Measurements from ENCODE around the gene BOC.

BOC gene

DNA sequence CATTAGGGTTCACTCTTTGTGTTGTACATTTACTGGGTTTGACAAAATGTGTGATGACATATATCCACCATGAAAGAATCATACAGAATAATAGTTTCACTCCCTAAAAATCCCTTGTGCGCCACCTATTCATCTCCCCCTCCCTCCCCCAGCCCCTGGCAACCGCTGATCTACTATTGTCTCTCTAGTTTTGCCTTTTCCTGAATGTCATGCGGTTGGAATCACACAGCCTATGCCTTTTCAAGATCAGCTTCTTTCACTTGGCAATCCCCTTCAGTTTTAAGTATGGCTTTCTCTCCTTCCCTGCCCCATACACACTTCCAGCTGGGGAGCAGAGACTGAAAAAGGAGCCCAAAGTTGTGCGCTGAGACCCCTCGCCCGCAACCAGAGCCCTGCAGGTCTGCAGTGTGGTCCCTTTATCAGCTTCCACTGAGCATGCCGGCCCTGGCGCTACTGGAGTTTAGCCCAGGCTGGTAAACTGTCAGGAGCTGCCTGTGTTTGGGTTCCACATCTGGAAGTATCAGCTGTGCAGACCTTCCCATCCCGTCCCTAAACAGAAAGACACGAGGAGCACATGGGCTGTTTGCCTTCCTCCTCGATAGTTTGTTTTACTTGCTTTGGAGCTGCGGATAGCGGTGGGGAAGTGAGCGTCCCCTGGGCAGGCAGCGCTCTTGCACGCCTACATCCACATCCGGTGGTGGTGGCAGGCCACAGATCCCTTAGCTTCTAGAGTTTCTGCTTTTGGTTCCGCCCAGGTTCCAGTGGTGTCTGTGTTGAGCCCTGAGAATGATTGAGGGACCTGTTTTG lies 12.3 kb downstream of the BOC start:
- DNase-seq: no peak

DNA sequence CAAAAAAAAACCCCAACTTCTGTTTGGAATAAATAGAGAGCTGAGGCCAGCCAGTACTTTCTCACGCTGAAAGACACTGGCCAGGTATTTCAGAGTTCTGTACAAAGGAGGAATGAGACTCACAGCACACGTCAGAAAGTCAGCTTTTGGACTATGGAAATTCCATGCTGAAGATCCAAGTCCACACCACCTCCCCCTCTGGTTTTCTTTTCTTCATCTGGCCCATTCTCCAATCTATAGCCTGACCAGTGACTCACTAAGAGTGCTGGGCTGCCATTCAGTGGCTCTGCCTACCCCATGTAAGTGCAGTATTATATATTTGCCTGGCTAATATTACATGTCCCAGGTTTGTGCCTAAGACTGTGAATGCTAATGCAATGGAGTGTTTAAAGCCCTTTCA lies 13.9 kb downstream of the BOC start:
- DNase-seq: no peak

DNA sequence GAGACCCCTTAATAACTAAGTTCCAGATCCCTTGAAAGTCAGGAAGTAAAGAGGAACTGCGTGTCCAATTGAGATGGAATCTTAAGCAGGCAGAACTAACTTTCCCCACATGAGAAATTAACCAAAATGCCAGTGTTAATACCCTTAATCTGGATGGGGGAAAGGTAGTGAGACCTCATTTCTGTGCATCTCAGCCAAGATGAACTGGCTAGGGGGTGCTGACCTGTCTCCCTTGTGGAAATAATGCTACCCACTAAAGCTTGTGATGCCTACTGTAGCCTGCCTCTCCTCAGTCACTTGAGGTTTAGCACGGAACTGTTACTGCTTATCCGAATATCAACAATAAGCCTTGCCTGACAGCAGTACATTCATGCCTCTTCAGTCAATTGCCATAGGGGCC lies 15.1 kb downstream of the BOC start:
- no peak for DNase-seq

DNA sequence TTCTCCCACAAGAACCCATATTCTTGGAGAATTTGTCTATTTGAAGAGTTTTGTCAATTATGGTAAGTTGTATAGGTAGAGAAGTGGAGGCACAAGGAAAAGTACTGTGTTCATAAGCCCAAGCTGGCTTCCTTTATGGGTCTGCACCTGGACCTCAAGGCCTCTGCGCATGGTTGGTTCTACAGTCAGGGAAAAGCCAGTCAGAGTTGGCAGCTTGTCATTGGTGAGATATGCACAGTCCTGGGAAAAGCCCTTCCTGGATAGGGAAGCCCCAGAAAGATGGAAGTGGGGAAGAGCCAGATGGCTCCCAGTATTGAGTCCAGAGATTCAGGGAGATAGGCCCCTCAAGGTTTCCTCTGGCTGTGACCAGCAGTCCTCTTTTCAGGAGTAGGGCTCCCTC lies 15.8 kb downstream of the BOC start:
- DNase-seq: no peak

DNA sequence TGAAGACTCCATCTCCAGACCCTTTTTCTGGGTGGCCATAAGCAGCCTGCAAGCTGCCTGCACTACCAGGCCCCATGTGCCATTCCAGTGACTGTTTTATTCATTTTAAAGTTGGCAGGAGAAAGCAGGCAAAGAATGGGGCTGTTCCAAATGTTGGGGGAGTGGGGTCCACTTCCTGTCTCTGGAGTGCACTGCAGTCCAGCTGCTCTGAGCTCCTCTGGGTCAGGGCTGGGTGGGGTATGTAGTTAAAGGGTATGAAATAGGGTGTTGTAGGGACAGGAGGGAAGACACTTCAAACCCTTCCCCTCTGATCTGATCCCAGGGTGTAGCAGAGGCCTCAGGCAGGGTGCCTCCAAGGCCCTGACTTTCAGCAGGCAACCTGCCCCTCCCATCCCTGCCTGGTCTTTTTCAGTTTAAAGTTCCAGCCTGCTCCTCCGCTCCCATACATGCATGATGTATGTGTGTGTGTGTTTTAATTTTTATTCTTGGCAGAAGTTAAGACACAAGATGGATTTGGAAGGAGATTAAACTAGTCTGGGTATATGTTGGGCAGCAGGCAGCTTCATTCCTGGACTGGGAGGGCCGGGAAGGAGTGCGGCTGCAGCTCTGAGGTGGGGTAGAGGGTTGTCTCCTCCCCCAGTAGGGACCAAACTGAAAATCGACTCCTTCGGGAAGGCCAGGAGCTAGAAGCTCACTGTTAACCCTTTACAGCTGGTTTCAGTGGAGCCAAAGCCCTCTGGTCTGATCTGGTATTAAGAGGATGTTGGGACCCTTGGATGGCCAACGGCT lies 17.3 kb downstream of the BOC start:
- DNase-seq: no peak

DNA sequence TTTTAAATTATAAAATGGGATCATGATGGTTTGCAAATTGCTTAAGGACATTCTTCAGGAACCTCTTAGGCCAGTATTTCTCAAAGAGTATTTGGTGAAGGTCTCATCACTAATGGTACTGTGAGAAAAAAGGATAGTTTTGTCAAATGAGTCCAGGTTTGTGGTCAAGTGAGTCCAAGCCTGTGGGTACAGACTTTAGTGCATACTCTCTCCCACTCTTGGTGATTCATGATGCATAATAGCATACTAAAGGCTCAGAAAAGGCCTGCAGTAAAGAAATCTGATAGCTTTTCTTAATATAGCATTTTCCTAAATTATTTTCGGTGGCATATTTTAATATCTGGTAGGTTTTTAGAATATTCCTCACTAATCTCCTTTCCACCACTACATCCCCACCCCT lies 20.0 kb downstream of the BOC start:
- no peak for DNase-seq

DNA sequence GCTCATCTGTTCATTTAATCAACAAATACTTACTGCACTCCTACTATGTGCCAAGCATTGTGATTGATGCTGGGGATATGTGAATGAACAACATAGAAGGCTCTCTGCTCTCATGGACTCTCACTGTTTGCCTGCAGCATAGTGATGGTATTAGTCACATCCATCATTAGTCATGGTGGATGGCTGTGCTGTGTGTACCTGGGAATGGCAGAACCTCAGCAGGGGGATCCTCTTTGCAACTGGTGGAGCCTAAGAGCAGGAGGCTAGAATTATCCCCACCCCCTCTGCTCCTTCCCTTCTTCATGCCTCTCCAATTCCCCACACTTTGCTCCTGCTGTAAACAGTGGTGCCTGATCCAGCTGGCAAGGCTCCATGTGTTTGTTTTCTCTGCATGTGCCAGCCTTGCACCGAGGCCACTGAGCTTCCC lies 20.5 kb downstream of the BOC start:
- DNase-seq: no peak

DNA sequence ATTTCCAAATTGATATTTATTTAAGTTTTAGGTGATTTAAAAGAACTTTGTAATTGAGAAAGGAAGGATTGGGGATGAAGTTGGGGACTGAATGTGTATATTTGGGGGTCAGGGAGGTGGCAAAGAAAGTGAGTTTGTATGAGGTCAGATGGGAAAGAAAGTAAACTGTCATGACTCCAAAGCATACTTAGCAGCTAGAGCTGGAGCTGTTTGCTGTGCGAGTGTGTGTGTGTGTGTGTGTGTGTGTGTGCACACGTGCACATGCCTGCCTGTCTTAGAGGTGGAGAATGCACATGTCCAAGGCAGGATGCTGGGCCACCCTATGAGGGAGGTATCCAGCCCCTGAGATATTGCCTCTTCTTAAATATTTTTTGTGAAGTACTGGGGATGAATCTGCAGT lies 21.0 kb downstream of the BOC start:
- no peak for DNase-seq

DNA sequence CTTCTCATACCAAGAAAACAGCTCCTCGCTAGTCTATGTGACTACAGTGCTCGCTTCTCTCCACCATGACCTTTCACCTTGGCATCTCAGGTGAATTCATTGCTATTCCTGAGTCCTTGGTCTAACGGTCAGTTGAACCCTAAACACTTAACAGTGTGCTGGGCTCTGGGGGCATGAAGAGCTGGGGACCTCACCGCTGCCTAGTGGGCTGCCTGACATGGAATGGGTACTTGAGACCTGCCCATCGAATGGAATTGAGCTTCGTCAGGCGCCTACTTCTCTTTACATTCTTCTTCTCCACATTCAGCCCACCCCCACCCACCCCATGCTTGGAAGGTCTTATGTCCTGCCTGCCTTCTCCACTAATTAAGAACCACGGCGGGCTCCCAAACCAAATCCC lies 22.1 kb downstream of the BOC start:
- DNase-seq: no peak

DNA sequence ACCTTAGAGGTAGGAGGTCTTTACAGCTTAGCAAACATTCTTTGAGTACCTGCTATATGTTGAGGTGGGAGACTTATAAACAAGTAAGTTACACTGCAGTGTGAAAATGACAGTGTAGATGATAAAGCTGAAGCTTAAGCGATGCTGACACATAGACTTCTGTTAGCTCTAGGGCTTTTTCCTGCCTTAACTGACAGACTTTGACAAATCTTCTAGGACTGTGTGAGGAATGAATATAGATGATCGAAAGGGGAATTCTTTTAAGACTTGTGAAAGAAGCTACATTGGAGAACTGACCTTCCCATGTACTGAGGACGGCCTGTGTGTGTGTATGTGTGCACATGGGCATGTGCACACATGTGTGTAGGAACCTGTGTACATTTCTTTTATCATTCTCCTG lies 22.7 kb downstream of the BOC start:
- no peak for DNase-seq

DNA sequence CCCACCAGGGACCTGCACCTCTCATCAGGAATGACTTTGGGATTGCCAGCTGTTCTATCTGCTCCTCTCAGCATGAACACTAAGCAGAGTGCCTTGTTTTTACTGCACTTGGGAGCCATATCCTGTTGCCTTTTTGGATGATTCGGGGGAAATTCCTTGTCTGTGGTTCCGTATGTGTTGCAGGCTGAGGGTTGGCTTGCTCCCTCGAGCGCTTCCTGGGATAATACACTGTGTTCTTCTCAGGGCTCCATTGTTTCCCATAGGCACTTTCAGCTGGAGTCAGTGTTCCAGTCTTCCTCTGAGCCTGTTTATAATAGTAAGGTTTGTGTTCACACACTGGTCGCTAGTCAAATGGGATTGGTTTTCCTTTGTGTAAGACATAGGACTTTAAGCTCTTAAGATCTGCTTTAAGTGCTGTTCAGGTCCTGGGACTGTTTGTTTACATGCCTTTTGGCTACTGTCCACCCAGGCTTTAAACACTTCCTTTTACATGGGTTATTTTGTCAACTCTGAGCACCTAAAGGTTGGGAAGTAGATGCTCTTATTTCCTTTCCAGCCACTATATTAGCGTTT lies 23.4 kb downstream of the BOC start:
- no peak for DNase-seq

DNA sequence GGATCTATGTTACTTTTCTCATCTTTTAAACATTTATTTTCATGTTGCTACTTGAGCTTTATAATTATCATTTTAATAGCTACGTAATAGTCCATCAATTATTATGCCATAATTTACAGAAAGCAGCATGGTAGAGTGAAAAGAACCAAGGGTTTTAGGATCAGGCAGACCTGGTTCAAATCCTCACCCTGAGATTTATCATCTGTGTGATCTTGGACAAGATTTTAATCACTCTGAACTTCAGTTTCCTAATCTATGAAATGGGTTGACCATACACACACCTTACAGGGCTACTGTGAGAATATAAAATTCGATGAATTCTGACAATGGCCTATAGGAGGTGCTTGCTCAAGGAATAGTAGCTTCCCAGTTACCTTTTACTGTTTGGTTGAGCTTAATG lies 27.1 kb downstream of the BOC start:
- no peak for DNase-seq

DNA sequence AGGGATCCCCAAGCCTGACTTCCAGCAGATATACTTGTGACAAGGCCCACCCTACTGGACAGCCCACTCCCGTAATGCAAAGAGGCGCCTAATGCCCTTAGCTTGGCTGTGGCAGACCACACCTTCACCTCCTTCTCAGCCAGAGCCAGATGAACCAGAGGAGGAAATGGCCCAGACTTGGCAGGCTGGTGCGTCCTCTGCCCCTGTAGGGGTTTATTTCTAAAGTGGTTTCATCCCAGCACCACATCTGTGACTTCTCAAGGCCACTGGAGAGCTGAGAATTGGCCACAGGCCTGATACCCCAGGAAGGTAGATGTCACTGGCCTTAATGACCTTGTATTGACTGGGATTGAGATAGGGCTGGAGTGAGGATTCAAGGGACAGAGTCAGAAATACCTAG lies 29.5 kb downstream of the BOC start:
- DNase-seq: no peak

DNA sequence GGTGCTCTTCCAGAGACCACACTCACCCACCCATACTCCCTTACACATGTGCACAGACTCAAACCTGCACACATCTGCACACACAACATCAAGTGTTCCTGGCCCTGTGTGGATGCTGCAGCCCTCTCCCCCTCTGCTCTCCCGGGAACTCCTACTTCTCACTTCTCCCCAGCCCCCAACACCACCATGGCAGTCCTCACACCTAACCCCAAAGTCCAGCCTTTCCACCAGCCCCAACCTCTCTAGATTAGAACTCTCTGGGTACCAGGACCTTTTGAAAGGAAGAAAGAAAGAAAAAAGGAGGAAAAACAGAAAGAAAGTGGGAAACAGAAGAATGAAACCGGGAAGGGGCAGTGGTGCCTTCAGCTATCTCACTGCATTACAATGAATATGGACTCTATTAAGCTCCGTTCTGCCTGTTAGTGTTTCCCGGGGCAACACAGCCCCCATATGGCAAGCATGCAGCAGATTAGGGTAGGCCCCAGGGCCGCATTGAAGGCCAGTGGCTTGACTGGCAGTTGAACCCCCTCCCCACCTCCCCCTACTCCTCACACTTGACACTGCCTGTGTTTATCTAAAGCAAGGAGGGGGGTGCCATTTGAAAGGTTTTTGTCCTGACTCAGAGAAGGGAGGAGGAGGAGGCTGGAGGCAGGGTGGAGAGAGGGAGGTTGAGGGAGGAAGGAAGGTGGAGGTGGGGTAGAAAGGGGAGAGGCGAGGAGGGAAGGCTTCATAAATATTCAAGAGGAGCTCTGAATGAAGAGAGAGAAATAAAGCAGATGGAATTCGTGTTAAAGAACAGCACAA lies 30.1 kb downstream of the BOC start:
- DNase-seq: no peak

DNA sequence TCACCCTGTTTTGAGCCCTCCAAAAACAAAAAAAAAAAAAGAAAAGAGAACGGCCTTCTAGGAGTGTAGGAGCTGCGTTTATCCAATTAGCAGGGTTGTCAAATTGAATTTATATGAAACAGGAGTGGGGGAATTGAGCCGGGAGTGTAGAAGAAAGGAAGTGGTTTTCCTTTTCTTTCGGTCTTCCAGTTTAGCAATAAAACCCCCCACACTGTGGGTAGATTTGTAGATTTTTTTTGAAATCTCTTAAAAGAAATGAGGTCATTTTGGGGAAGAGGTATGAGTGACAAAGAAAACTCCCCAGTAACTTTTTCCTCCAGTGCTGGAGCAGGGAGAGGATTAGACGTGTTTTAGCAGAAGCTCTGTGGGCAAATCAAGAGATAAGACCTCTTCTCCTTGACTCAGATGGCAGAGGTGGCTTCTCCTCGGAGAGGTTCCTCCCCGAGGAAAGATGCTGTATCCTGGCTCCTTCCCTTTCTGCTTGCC lies 30.8 kb downstream of the BOC start:
- no peak for DNase-seq

DNA sequence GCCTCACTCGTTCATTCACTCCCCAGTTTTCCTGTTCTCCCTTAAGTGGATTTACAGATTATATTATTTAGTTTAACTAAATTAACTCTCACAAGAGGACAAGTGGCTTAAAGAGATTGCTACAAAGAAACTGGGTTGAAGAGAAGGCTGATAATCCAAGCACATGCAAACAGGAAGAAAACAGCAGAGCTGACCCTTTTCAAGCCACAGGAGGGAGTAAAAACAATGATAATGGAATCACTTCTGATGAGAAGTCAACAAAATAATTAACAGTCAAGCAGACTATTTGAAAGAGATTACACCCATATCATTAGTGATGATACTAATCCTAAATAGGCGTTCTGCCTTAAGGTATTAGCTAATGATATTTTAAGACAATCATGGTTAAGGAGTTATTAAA lies 31.7 kb downstream of the BOC start:
- no peak for DNase-seq

DNA sequence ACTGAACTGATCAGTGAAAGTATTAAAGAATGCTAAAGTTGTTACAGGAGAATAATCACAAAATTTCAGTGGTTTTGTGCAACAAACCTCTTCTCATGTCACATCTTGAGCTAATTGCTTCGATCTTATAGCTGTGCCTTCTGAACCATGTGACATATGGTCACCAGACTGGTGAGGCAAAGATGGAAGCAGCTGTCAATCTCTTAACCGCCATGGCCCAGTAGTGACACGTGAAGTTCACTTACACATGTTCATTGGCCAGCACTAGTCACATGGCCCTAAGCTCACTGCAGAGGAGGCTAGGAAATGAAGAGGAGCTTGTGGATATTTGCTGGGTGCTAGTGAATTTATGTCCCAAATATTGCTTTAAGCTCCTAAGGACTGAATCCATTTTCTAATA lies 32.5 kb downstream of the BOC start:
- no peak for DNase-seq

DNA sequence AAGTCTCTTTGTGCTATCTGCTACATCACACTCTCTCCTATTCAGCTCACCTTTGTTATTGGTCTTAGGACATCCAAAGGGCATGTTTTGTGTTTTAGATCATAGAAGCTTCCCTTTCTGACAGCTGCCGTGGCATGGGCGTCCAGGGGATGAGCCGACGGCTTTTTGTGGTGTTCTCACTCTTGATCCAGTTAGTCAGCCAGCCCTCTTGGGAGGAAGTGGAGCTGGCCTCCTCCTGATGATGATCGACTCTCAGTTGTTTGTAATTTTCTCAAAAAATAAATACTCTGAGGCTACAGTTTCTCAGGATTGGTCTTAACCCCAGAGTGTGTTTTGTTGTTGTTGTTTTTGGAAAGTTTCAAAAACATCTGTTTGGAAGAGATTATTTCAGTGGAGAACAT lies 34.4 kb downstream of the BOC start:
- no peak for DNase-seq

DNA sequence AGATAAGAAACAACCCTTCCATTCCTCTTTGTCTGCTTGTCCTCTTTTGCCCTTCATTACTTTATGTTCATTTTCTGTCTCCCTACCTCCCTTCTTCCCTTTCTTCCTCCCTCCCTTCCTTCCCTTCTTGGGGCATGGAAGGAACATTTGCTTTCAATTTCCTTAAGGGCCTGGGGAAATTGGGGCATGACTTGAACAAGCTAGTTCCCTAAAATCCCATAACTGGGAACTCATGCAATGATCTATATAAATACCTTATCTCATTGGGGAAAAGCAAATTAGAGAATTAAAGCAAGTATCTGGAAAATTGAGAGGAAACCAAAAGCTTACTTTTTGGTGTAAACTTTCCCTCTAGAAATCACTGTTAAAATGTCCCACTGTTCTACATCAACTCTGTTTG lies 35.7 kb downstream of the BOC start:
- no peak for DNase-seq

DNA sequence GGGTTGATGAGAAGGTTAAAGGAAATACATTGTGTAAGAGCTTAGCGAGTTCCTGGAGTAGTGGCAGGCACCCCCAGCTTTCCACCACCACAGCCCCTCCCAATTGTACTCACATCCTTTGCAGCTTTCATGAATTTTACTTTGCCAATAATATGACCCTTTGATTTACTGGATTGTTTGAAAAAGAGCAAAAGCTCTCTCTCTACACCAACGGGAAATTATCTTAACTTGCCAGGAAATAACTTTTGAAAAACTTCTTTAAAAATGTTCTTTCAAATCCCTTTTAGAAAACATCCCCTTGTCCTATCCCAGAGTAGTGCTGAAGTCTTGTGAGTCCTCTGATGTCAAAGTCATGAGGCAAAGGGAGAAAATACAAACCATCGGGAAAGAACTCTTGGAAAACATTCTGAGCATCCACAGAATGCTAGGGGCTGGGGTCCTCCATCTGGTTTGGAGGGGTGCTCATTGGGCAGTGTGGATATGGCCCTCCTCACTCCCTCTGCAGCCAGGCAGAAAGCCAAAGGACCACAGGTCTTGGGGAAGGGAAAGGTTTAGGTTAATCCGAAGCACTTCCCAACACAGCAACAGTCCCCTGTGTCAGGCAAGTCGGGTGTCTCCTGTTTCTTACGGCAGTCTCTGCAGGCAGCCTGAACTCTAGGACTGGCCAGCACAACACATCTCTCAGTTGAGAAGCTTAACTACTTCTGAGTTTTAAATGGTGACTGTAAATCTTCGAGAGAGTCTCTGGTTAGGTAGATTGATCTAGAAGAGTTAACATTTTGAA lies 36.5 kb downstream of the BOC start:
- no peak for DNase-seq

DNA sequence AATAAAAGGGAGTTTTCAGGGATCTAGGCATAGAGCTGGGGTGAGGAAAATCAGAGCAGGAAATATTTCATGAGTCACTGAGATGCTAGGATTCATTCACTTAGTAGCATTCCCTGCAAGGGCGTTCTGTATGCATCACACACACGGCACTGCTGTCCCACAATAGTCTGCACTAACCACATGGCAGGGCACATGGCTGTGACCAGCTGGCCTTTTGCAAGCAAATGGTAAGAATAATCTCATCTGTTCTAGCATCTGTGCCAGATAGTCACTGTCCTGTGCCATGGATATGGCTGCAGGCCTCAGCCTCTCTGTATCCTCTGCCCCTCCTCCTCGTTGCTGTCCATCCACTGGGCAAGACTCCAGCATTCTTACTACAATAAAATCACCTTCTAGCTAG lies 37.8 kb downstream of the BOC start:
- DNase-seq: no peak

DNA sequence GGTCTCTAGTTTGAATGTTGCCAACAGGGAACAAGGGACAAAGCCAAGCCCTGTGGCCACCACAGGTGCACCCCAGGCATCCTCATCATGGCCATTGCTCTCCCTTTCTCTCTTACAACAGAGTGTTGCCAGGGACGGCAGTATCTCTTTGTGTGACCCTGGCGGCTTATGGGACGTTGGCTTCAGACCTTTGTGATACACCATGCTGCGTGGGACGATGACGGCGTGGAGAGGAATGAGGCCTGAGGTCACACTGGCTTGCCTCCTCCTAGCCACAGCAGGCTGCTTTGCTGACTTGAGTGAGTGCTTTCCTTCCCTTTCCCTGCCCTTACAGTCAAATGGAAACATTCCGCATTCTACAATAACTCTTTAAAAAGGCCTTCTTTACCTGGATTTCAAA lies 38.2 kb downstream of the BOC start:
- DNase-seq: no peak
